Liver (tissue), 9 donors: ENCODE measurements around the gene TAS1R2. TPM values are rescaled to one million over a fixed set of nuclear protein-coding genes. Genes with fewer than 3 reads are reported as not detected.

ENCODE experiments used
- DNase-seq: peaks from one replicate; pipeline ENCODE4 v3.0.0-alpha.2; 2017; ENCODE audit warnings: low spot score
- H3K27ac ChIP-seq, 2 donors: one replicate each; pipeline ENCODE4 v1.7.0; 2013; ENCODE audit warnings: inconsistent platforms in 2 of 2, low read length in 2 of 2, control low read depth in 1 of 2, low read depth in 1 of 2, mild to moderate bottlenecking in 1 of 2
- H3K27me3 ChIP-seq, 4 donors: one replicate each; pipeline versions ENCODE4 v1.6.1 to v1.7.0; 2013; ENCODE audit warnings: low read length in 3 of 4, inconsistent platforms in 1 of 4, mild to moderate bottlenecking in 1 of 4, moderate library complexity in 1 of 4; ENCODE audit not compliant: control insufficient read depth in 4 of 4, insufficient read depth in 4 of 4
- H3K36me3 ChIP-seq, 4 donors: one replicate each; pipeline versions ENCODE4 v1.6.1 to v1.7.0; 2013; ENCODE audit warnings: low read length in 3 of 4, mild to moderate bottlenecking in 3 of 4, low read depth in 1 of 4, moderate library complexity in 1 of 4; ENCODE audit not compliant: control insufficient read depth in 4 of 4, insufficient read depth in 3 of 4
- H3K4me1 ChIP-seq, 4 donors: one replicate each; pipeline versions ENCODE4 v1.6.1 to v1.7.0; 2013; ENCODE audit warnings: low read length in 3 of 4, mild to moderate bottlenecking in 3 of 4, moderate library complexity in 1 of 4; ENCODE audit not compliant: control insufficient read depth in 4 of 4, insufficient read depth in 4 of 4
- H3K4me3 ChIP-seq, 3 donors: one replicate each; pipeline versions ENCODE4 v1.6.1 to v1.7.0; 2013; ENCODE audit warnings: low read length in 3 of 3, control low read depth in 1 of 3, low read depth in 1 of 3, mild to moderate bottlenecking in 1 of 3
- H3K9ac ChIP-seq, 2 donors: one replicate each; pipeline ENCODE4 v1.7.0; 2013; ENCODE audit warnings: low read length in 2 of 2, mild to moderate bottlenecking in 2 of 2, moderate library complexity in 2 of 2, control low read depth in 1 of 2, low read depth in 1 of 2
- H3K9me3 ChIP-seq, 4 donors: one replicate each; pipeline versions ENCODE4 v1.6.1 to v1.7.0; 2013; ENCODE audit warnings: low read length in 3 of 4; ENCODE audit not compliant: control insufficient read depth in 4 of 4
- ATF3 ChIP-seq: IDR thresholded peaks from 2 replicates; pipeline ENCODE4 v1.6.1; 2016; ENCODE audit warnings: antibody characterized with exemption
- CTCF ChIP-seq: fragments of 150-350 bp; IDR thresholded peaks from 2 replicates; pipeline ENCODE4 v1.5.1; 2017; ENCODE audit warnings: improper control_type of control experiment, low read depth, low read length; ENCODE audit not compliant: missing input control
- EGR1 ChIP-seq, 2 donors: IDR thresholded peaks; 2 replicates each; pipeline ENCODE4 v1.6.1; 2016 to 2018; ENCODE audit warnings: antibody characterized with exemption in 2 of 2, low read depth in 2 of 2
- FOXA1 ChIP-seq: IDR thresholded peaks from 2 replicates; pipeline ENCODE4 v1.6.1; 2016; ENCODE audit warnings: antibody characterized with exemption
- FOXA2 ChIP-seq: IDR thresholded peaks from 2 replicates; pipeline ENCODE4 v1.6.1; 2016; ENCODE audit warnings: antibody characterized with exemption
- GABPA ChIP-seq, 2 donors: IDR thresholded peaks in 1 of 2; conservative IDR thresholded peaks in 1 of 2; 2 replicates each; pipeline ENCODE4 v1.6.1; 2016; ENCODE audit warnings: antibody characterized with exemption in 2 of 2, mild to moderate bottlenecking in 1 of 2, moderate library complexity in 1 of 2
- HNF4A ChIP-seq, 2 donors: conservative IDR thresholded peaks; 2 replicates each; pipeline ENCODE4 v1.6.1; 2016; ENCODE audit warnings: antibody characterized with exemption in 2 of 2, mild to moderate bottlenecking in 2 of 2
- HNF4G ChIP-seq: IDR thresholded peaks from 2 replicates; pipeline ENCODE4 v1.6.1; 2016; ENCODE audit warnings: antibody characterized with exemption
- JUND ChIP-seq, 2 donors: IDR thresholded peaks; 2 replicates each; pipeline ENCODE4 v1.6.1; 2016; ENCODE audit warnings: antibody characterized with exemption in 2 of 2
- MAX ChIP-seq: IDR thresholded peaks from 2 replicates; pipeline ENCODE4 v1.6.1; 2016; ENCODE audit warnings: antibody characterized with exemption
- NR2F2 ChIP-seq: IDR thresholded peaks from 2 replicates; pipeline ENCODE4 v1.6.1; 2016; ENCODE audit warnings: antibody characterized with exemption
- RAD21 ChIP-seq, 2 donors: IDR thresholded peaks; 2 replicates each; pipeline ENCODE4 v1.6.1; 2016; ENCODE audit warnings: antibody characterized with exemption in 2 of 2, mild to moderate bottlenecking in 2 of 2
- REST ChIP-seq: IDR thresholded peaks from 2 replicates; pipeline ENCODE4 v1.6.1; 2016; ENCODE audit warnings: antibody characterized with exemption, mild to moderate bottlenecking
- RXRA ChIP-seq, 2 donors: IDR thresholded peaks; 2 replicates each; pipeline ENCODE4 v1.6.1; 2017 to 2018; ENCODE audit warnings: antibody characterized with exemption in 2 of 2, mild to moderate bottlenecking in 1 of 2
- SP1 ChIP-seq: IDR thresholded peaks from 2 replicates; pipeline ENCODE4 v1.6.1; 2018; ENCODE audit warnings: antibody characterized with exemption, mild to moderate bottlenecking
- TAF1 ChIP-seq: conservative IDR thresholded peaks from 2 replicates; pipeline ENCODE4 v1.6.1; 2016; ENCODE audit warnings: antibody characterized with exemption, mild to moderate bottlenecking
- YY1 ChIP-seq: IDR thresholded peaks from 2 replicates; pipeline ENCODE4 v1.6.1; 2016; ENCODE audit warnings: antibody characterized with exemption, mild to moderate bottlenecking
- ZBTB33 ChIP-seq: IDR thresholded peaks from 2 replicates; pipeline ENCODE4 v1.6.1; 2016; ENCODE audit warnings: antibody characterized with exemption
- WGBS: extraction: QIAGEN DNeasy Blood & Tissue Kit; methylation state at CpG from one replicate; pipeline ENCODE4 v1.1.7; 2013; 5-methylcytosine and 5-hydroxymethylcytosine counted together
- polyA plus RNA-seq, 2 donors: library from polyadenylated mRNA; stranded (reverse) in 1 of 2; unstranded in 1 of 2; fragments of 200-250 nt in 1 of 2; fragments of >200 nt in 1 of 2; fragmentation: Nextera tagmentation in 1 of 2; extraction: Ambion mirVana in 1 of 2; gene quantifications; one replicate each; pipeline versions ENCODE4 v1.2.1 to v1.2.3, GENCODE V29; 2013 to 2015
- total RNA-seq, 2 donors: library from RNA; depleted of rRNA; stranded (reverse); fragments of >200 nt; gene quantifications; one replicate each; pipeline ENCODE4 v1.2.3, GENCODE V29; 2014
- donor health status: healthy.
- donor health status: healthy.
- donor health status: healthy.
- donor health status: healthy.
- donor health status: healthy.

The TAS1R2 gene
- total and polyA plus RNA-seq, 4 donors: not detected

GRCh38 chr1:18895317-18895716 lies 35.9 kb upstream of the TAS1R2 start:
- Histone ChIP-seq H3K4me3 (no peak overlapping the region), H3K27me3 (no peaks in the 10 kb centered on the region), H3K4me1 (peaks cover 20 to 79% (median 63%) of the 10 kb centered on the region in 4 donors), H3K27ac (peak overlapping the region in 1 of 2 donors; percentile 20), H3K9me3 (no peaks in the 10 kb centered on the region), H3K36me3 (peaks cover 3 to 19% (median 10%) of the 10 kb centered on the region in 4 donors), H3K9ac (no peak overlapping the region)
- 48% methylated on average over 6 of the region's 6 CpGs for WGBS
- no peak for DNase-seq
- TF ChIP-seq CTCF (no peak), YY1 (no peak), REST (no peak), HNF4G (no peak), MAX (no peak), RAD21 (IDR thresholded peaks at IDR 0.05) (no peak), TAF1 (no peak), EGR1 (IDR thresholded peaks at IDR 0.05; ENCODE audit: low read depth in 2 of 2) (no peak), FOXA1 (no peak), ZBTB33 (no peak), FOXA2 (no peak), NR2F2 (no peak), RXRA (IDR thresholded peaks at IDR 0.05) (no peak), GABPA (IDR thresholded peaks at IDR 0.05 in 1 of 2, conservative IDR thresholded peaks at IDR 0.05 in 1 of 2) (no peak), SP1 (no peak), HNF4A (conservative IDR thresholded peaks at IDR 0.05) (no peak), JUND (IDR thresholded peaks at IDR 0.05) (no peak), ATF3 (no peak)
